Measurements from ENCODE around the gene AMZ1. TPM values are rescaled to one million over a fixed set of nuclear protein-coding genes. Genes with fewer than 3 reads are reported as not detected.

AMZ1 gene
- total and polyA plus RNA-seq, 10 of the 15 experiments (the other 5 are each of a cell fraction or from before 2014, with no cell fraction given), result 0.02 to 2.0 (median 0.69) TPM

DNA sequence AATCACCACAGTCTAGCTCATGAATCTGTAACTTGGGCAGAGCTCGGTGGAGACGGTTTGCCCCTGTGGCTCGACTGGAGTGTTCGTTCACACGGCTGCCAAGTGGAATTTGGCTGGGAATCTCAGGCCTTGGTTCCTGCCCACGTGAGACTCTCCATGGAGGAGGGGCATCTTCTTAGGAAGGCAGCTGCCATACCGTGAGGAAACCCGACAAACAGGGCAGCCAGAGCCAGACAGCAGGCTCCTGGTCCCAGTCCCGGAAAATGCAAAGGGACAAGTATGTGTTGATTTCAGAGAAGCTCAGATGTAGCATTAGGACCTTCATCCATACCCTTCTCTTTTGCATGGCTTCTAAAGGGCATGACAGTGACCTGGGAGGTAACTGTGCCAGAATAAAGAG, 26.6 kb downstream of the AMZ1 start (continued):
- TF ChIP-seq, protein P1, sequence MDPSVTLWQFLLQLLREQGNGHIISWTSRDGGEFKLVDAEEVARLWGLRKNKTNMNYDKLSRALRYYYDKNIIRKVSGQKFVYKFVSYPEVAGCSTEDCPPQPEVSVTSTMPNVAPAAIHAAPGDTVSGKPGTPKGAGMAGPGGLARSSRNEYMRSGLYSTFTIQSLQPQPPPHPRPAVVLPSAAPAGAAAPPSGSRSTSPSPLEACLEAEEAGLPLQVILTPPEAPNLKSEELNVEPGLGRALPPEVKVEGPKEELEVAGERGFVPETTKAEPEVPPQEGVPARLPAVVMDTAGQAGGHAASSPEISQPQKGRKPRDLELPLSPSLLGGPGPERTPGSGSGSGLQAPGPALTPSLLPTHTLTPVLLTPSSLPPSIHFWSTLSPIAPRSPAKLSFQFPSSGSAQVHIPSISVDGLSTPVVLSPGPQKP (IDR thresholded peaks at IDR 0.05; ENCODE audit: low read depth, low read length), result no peak
- TF ChIP-seq SREBF1 (IDR thresholded peaks at IDR 0.05; ENCODE audit: low read length) (no peak), NFYB (IDR thresholded peaks at IDR 0.05; ENCODE audit: insufficient read depth, low read depth, low read length) (no peak), DPF2 (IDR thresholded peaks at IDR 0.05) (no peak), MTA2 (IDR thresholded peaks at IDR 0.05; ENCODE audit: low read depth) (no peak), PAX5 (IDR thresholded peaks at IDR 0.05; ENCODE audit: borderline replicate concordance, low read depth, low read length) (no peak), BCL11A (IDR thresholded peaks at IDR 0.05; ENCODE audit: low read depth, low read length) (no peak)
- TF ChIP-seq, protein P2, sequence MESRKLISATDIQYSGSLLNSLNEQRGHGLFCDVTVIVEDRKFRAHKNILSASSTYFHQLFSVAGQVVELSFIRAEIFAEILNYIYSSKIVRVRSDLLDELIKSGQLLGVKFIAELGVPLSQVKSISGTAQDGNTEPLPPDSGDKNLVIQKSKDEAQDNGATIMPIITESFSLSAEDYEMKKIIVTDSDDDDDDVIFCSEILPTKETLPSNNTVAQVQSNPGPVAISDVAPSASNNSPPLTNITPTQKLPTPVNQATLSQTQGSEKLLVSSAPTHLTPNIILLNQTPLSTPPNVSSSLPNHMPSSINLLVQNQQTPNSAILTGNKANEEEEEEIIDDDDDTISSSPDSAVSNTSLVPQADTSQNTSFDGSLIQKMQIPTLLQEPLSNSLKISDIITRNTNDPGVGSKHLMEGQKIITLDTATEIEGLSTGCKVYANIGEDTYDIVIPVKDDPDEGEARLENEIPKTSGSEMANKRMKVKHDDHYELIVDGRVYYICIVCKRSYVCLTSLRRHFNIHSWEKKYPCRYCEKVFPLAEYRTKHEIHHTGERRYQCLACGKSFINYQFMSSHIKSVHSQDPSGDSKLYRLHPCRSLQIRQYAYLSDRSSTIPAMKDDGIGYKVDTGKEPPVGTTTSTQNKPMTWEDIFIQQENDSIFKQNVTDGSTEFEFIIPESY (IDR thresholded peaks at IDR 0.05), result no peak
- TF ChIP-seq, protein P3, sequence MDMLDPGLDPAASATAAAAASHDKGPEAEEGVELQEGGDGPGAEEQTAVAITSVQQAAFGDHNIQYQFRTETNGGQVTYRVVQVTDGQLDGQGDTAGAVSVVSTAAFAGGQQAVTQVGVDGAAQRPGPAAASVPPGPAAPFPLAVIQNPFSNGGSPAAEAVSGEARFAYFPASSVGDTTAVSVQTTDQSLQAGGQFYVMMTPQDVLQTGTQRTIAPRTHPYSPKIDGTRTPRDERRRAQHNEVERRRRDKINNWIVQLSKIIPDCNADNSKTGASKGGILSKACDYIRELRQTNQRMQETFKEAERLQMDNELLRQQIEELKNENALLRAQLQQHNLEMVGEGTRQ (IDR thresholded peaks at IDR 0.05; ENCODE audit: borderline replicate concordance, low read depth, low read length), result no peak

All from GM12878 (cell line).